Liver (tissue), 9 donors: Measurements from ENCODE around the gene MED17. TPM values are rescaled to one million over a fixed set of nuclear protein-coding genes. Genes with fewer than 3 reads are reported as not detected.

Experiments used
- DNase-seq: peaks from one replicate; pipeline ENCODE4 v3.0.0-alpha.2; 2017; ENCODE audit warnings: low spot score
- H3K27ac ChIP-seq, 2 donors: one replicate each; pipeline ENCODE4 v1.7.0; 2013; ENCODE audit warnings: inconsistent platforms in 2 of 2, low read length in 2 of 2, control low read depth in 1 of 2, low read depth in 1 of 2, mild to moderate bottlenecking in 1 of 2
- H3K27me3 ChIP-seq, 4 donors: one replicate each; pipeline versions ENCODE4 v1.6.1 to v1.7.0; 2013; ENCODE audit warnings: low read length in 3 of 4, inconsistent platforms in 1 of 4, mild to moderate bottlenecking in 1 of 4, moderate library complexity in 1 of 4; ENCODE audit not compliant: control insufficient read depth in 4 of 4, insufficient read depth in 4 of 4
- H3K36me3 ChIP-seq, 4 donors: one replicate each; pipeline versions ENCODE4 v1.6.1 to v1.7.0; 2013; ENCODE audit warnings: low read length in 3 of 4, mild to moderate bottlenecking in 3 of 4, low read depth in 1 of 4, moderate library complexity in 1 of 4; ENCODE audit not compliant: control insufficient read depth in 4 of 4, insufficient read depth in 3 of 4
- H3K4me1 ChIP-seq, 4 donors: one replicate each; pipeline versions ENCODE4 v1.6.1 to v1.7.0; 2013; ENCODE audit warnings: low read length in 3 of 4, mild to moderate bottlenecking in 3 of 4, moderate library complexity in 1 of 4; ENCODE audit not compliant: control insufficient read depth in 4 of 4, insufficient read depth in 4 of 4
- H3K4me3 ChIP-seq, 3 donors: one replicate each; pipeline versions ENCODE4 v1.6.1 to v1.7.0; 2013; ENCODE audit warnings: low read length in 3 of 3, control low read depth in 1 of 3, low read depth in 1 of 3, mild to moderate bottlenecking in 1 of 3
- H3K9ac ChIP-seq, 2 donors: one replicate each; pipeline ENCODE4 v1.7.0; 2013; ENCODE audit warnings: low read length in 2 of 2, mild to moderate bottlenecking in 2 of 2, moderate library complexity in 2 of 2, control low read depth in 1 of 2, low read depth in 1 of 2
- H3K9me3 ChIP-seq, 4 donors: one replicate each; pipeline versions ENCODE4 v1.6.1 to v1.7.0; 2013; ENCODE audit warnings: low read length in 3 of 4; ENCODE audit not compliant: control insufficient read depth in 4 of 4
- ATF3 ChIP-seq: IDR thresholded peaks from 2 replicates; pipeline ENCODE4 v1.6.1; 2016; ENCODE audit warnings: antibody characterized with exemption
- CTCF ChIP-seq: fragments of 150-350 bp; IDR thresholded peaks from 2 replicates; pipeline ENCODE4 v1.5.1; 2017; ENCODE audit warnings: improper control_type of control experiment, low read depth, low read length; ENCODE audit not compliant: missing input control
- EGR1 ChIP-seq, 2 donors: IDR thresholded peaks; 2 replicates each; pipeline ENCODE4 v1.6.1; 2016 to 2018; ENCODE audit warnings: antibody characterized with exemption in 2 of 2, low read depth in 2 of 2
- FOXA1 ChIP-seq: IDR thresholded peaks from 2 replicates; pipeline ENCODE4 v1.6.1; 2016; ENCODE audit warnings: antibody characterized with exemption
- FOXA2 ChIP-seq: IDR thresholded peaks from 2 replicates; pipeline ENCODE4 v1.6.1; 2016; ENCODE audit warnings: antibody characterized with exemption
- GABPA ChIP-seq, 2 donors: IDR thresholded peaks in 1 of 2; conservative IDR thresholded peaks in 1 of 2; 2 replicates each; pipeline ENCODE4 v1.6.1; 2016; ENCODE audit warnings: antibody characterized with exemption in 2 of 2, mild to moderate bottlenecking in 1 of 2, moderate library complexity in 1 of 2
- HNF4A ChIP-seq, 2 donors: conservative IDR thresholded peaks; 2 replicates each; pipeline ENCODE4 v1.6.1; 2016; ENCODE audit warnings: antibody characterized with exemption in 2 of 2, mild to moderate bottlenecking in 2 of 2
- HNF4G ChIP-seq: IDR thresholded peaks from 2 replicates; pipeline ENCODE4 v1.6.1; 2016; ENCODE audit warnings: antibody characterized with exemption
- JUND ChIP-seq, 2 donors: IDR thresholded peaks; 2 replicates each; pipeline ENCODE4 v1.6.1; 2016; ENCODE audit warnings: antibody characterized with exemption in 2 of 2
- MAX ChIP-seq: IDR thresholded peaks from 2 replicates; pipeline ENCODE4 v1.6.1; 2016; ENCODE audit warnings: antibody characterized with exemption
- RAD21 ChIP-seq, 2 donors: IDR thresholded peaks; 2 replicates each; pipeline ENCODE4 v1.6.1; 2016; ENCODE audit warnings: antibody characterized with exemption in 2 of 2, mild to moderate bottlenecking in 2 of 2
- RXRA ChIP-seq, 2 donors: IDR thresholded peaks; 2 replicates each; pipeline ENCODE4 v1.6.1; 2017 to 2018; ENCODE audit warnings: antibody characterized with exemption in 2 of 2, mild to moderate bottlenecking in 1 of 2
- SP1 ChIP-seq: IDR thresholded peaks from 2 replicates; pipeline ENCODE4 v1.6.1; 2018; ENCODE audit warnings: antibody characterized with exemption, mild to moderate bottlenecking
- YY1 ChIP-seq: IDR thresholded peaks from 2 replicates; pipeline ENCODE4 v1.6.1; 2016; ENCODE audit warnings: antibody characterized with exemption, mild to moderate bottlenecking
- ZBTB33 ChIP-seq: IDR thresholded peaks from 2 replicates; pipeline ENCODE4 v1.6.1; 2016; ENCODE audit warnings: antibody characterized with exemption
- WGBS: extraction: QIAGEN DNeasy Blood & Tissue Kit; methylation state at CpG from one replicate; pipeline ENCODE4 v1.1.7; 2013; 5-methylcytosine and 5-hydroxymethylcytosine counted together
- polyA plus RNA-seq, 2 donors: library from polyadenylated mRNA; stranded (reverse) in 1 of 2; unstranded in 1 of 2; fragments of 200-250 nt in 1 of 2; fragments of >200 nt in 1 of 2; fragmentation: Nextera tagmentation in 1 of 2; extraction: Ambion mirVana in 1 of 2; gene quantifications; one replicate each; pipeline versions ENCODE4 v1.2.1 to v1.2.3, GENCODE V29; 2013 to 2015
- total RNA-seq, 2 donors: library from RNA; depleted of rRNA; stranded (reverse); fragments of >200 nt; gene quantifications; one replicate each; pipeline ENCODE4 v1.2.3, GENCODE V29; 2014
- donor health status: healthy.
- donor health status: healthy.
- donor health status: healthy.
- donor health status: healthy.
- donor health status: healthy.

MED17 gene
- total and polyA plus RNA-seq, 4 donors: 2.8 to 12.7 (median 7.5) TPM

- TF ChIP-seq ZBTB33 (no peak), HNF4G (no peak), GABPA (IDR thresholded peaks at IDR 0.05 in 1 of 2, conservative IDR thresholded peaks at IDR 0.05 in 1 of 2) (no peak), MAX (no peak), EGR1 (IDR thresholded peaks at IDR 0.05; ENCODE audit: low read depth in 2 of 2) (no peak), FOXA2 (no peak), HNF4A (conservative IDR thresholded peaks at IDR 0.05) (no peak)
Measured at GRCh38 chr11:93767018-93767417, 17.1 kb upstream of the MED17 start (continued).

- TF ChIP-seq HNF4G (no peak), CTCF (no peak), MAX (no peak), YY1 (no peak), JUND (IDR thresholded peaks at IDR 0.05) (no peak), ZBTB33 (no peak), SP1 (no peak), EGR1 (IDR thresholded peaks at IDR 0.05; ENCODE audit: low read depth in 2 of 2) (no peak), RAD21 (IDR thresholded peaks at IDR 0.05) (no peak), FOXA1 (no peak), ATF3 (no peak), GABPA (IDR thresholded peaks at IDR 0.05 in 1 of 2, conservative IDR thresholded peaks at IDR 0.05 in 1 of 2) (no peak), RXRA (IDR thresholded peaks at IDR 0.05) (no peak), HNF4A (conservative IDR thresholded peaks at IDR 0.05) (no peak), FOXA2 (no peak)
- 62% methylated on average over 1 of the region's 1 CpG for WGBS
- no peak for DNase-seq
- no peaks in the 10 kb centered on the region for H3K27me3 ChIP-seq
- H3K4me3 ChIP-seq: no peak overlapping the region
- peaks cover 0 to 2% (median 0%) of the 10 kb centered on the region in 4 donors for H3K4me1 ChIP-seq
- H3K36me3 ChIP-seq: peaks cover 0 to 2% (median 0%) of the 10 kb centered on the region in 4 donors
- no peak overlapping the region for H3K27ac ChIP-seq
- no peak overlapping the region for H3K9ac ChIP-seq
- H3K9me3 ChIP-seq: no peaks in the 10 kb centered on the region
Measured at GRCh38 chr11:93770160-93770559, 13.9 kb upstream of the MED17 start.
